ENCODE data around the gene ZFPM1. TPM values are rescaled to one million over a fixed set of nuclear protein-coding genes. Genes with fewer than 3 reads are reported as not detected.

The ZFPM1 gene
- 10 to 100 TPM in 1 of 2 donors, 1 to 10 TPM in 1; 4.1 to 21.5 TPM for total RNA-seq

DNA sequence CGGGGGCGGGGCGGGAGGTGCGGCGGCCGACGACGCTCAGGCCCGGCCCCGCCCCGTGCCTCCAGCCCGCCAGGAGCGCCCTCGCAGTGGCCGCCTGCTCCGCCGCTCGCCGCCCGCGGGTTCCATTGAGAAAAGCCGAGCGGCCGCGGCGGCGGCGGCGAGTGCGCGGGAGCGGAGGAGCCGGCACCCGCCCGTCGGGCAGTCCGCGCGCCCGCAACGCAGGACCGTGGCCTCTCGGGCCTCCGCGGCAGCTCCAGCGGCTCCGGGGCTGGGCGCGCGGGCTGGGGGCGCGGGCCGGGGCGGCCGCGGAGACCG is at the start of gene ZFPM1:
Gene ZFPM1, plus strand, starts transcription at position 64 of the 315 bp plus-strand sequence. CDS start 359 bp downstream, outside the sequence.
- TF ChIP-seq POLR2A (IDR thresholded peaks at IDR 0.05) (peak; percentile 66), POLR2AphosphoS5 (IDR thresholded peaks at IDR 0.05) (no peak), CTCF (IDR thresholded peaks at IDR 0.05) (no peak)
- DNase-seq (ENCODE audit: low spot score), result no peak
- H3K36me3 ChIP-seq, result no peaks in the 10 kb centered on the region
- intact Hi-C loops (cut with DNase I), result no loop called here
- WGBS, result 0% methylated on average over 36 of the region's 57 CpGs
- H3K27ac ChIP-seq, result peak within 1 kb of the TSS; percentile 86 to 90
- H3K4me3 ChIP-seq, result peak within 1 kb of the TSS; percentile 49 to 55
- no peaks in the 10 kb centered on the region for H3K27me3 ChIP-seq (replicated peaks; ENCODE audit: insufficient read depth)
- H3K4me1 ChIP-seq (replicated peaks), result peaks cover 7% of the 10 kb centered on the region
- H3K9me3 ChIP-seq, result no peaks in the 10 kb centered on the region

DNA sequence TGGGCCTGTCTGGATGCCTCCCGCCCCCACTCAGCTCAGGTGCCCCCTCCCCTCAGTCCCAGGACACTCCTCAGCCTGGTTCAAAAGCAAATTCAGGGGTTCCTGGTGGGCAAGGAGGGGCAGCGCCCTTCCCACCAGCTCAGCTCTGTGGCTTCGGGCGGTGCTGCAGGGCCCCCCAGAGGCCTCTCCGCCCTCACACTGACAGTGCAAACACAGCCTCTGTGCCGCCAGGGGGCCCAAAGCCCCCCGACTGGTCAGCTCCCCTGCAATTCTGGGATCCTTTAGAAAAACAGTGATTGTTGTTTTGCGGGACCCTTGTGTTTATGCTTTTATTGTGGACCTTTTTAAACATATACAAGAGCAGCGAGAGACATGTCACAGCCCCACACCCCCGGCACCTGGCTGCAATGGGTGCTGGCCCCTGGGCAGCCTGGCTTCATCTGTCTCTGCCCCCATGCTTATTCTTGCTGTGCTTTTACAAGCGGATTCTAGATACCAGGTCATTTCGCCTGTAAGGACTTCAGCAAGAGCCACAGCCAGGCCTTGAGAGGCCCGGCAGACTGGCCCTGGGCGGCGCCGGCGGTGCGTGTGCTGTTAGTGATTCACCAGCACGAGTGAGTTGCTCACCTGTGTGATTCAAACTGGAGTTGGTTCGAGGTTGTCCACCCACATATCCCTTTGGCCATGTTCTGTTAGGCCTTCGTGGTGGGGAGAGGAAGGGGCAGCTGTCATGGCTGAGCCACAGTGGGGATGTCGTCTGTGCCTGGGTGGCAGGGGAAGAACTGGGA is 49.1 kb upstream of the ZFPM1 start:
- no peak overlapping the region for H3K27ac ChIP-seq
- H3K9me3 ChIP-seq, result no peaks in the 10 kb centered on the region
- H3K27me3 ChIP-seq (replicated peaks; ENCODE audit: insufficient read depth), result no peaks in the 10 kb centered on the region
- no peak for DNase-seq (ENCODE audit: low spot score)
- H3K36me3 ChIP-seq, result no peaks in the 10 kb centered on the region
- H3K4me3 ChIP-seq, result no peak overlapping the region
- intact Hi-C loops (cut with DNase I), result no loop called here
- H3K4me1 ChIP-seq (replicated peaks), result peaks cover 4% of the 10 kb centered on the region
- no peak for TF ChIP-seq POLR2A (IDR thresholded peaks at IDR 0.05)
- TF ChIP-seq CTCF (IDR thresholded peaks at IDR 0.05), result no peak
- TF ChIP-seq POLR2AphosphoS5 (IDR thresholded peaks at IDR 0.05), result no peak
- WGBS, result 86% methylated on average over 21 of the region's 22 CpGs

DNA sequence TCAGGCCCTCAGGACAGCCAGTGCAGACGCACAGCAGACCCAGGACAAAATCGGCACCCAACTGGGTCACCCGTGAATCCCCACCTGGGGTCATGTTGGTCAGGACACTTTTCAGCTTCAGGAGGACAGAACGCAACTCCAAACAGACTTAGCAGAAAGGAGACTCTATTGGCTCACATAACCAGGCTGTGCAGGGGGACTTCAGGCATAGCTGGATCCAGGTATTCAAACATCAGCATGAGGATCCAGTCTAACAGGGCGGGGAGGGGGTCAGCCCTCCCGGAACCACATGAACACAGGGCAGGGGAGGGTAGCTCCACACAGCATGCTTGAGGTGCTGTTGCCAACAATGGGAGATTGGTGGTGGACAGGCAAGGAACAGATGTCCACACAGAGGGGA is 48.3 kb upstream of the ZFPM1 start:
- no peak overlapping the region for H3K27ac ChIP-seq

GRCh38 chr16:88405216-88406060 is 47.6 kb upstream of the ZFPM1 start:
- Histone ChIP-seq H3K36me3 (no peaks in the 10 kb centered on the region), H3K27me3 (replicated peaks; ENCODE audit: insufficient read depth) (no peaks in the 10 kb centered on the region), H3K9me3 (no peaks in the 10 kb centered on the region), H3K4me1 (replicated peaks) (peaks cover 4% of the 10 kb centered on the region), H3K4me3 (peak overlapping the region in 1 of 2 donors; percentile 12), H3K27ac (no peak overlapping the region)
- no peak for TF ChIP-seq POLR2AphosphoS5 (IDR thresholded peaks at IDR 0.05)
- TF ChIP-seq POLR2A (IDR thresholded peaks at IDR 0.05), result no peak
- TF ChIP-seq CTCF (IDR thresholded peaks at IDR 0.05), result no peak
- intact Hi-C loops (cut with DNase I), result no loop called here
- DNase-seq (ENCODE audit: low spot score), result peak; percentile 27
- WGBS, result 39% methylated on average over 22 of the region's 29 CpGs

More for the DNA sequence above, 48.3 kb upstream of the ZFPM1 start:
- Histone ChIP-seq H3K9me3 (no peaks in the 10 kb centered on the region), H3K4me3 (no peak overlapping the region), H3K4me1 (replicated peaks) (peaks cover 4% of the 10 kb centered on the region), H3K36me3 (no peaks in the 10 kb centered on the region), H3K27me3 (replicated peaks; ENCODE audit: insufficient read depth) (no peaks in the 10 kb centered on the region)
- WGBS, result 96% methylated on average over 6 of the region's 6 CpGs
- intact Hi-C loops (cut with DNase I), result no loop called here
- TF ChIP-seq POLR2A (IDR thresholded peaks at IDR 0.05) (no peak), CTCF (IDR thresholded peaks at IDR 0.05) (no peak), POLR2AphosphoS5 (IDR thresholded peaks at IDR 0.05) (no peak)
- no peak for DNase-seq (ENCODE audit: low spot score)

All from prostate gland (tissue), 2 donors.